Nucleus accumbens (tissue), 56 donors: ENCODE results near the gene GABBR1.
A peak's percentile ranks its signal among the peaks of the same experiment; 100 is the strongest.

ENCODE experiments used
- DNase-seq, 56 donors: peaks; one replicate each; lab custom pipeline; 2025; lab: John Stamatoyannopoulos, UW

The GABBR1 gene

DNA sequence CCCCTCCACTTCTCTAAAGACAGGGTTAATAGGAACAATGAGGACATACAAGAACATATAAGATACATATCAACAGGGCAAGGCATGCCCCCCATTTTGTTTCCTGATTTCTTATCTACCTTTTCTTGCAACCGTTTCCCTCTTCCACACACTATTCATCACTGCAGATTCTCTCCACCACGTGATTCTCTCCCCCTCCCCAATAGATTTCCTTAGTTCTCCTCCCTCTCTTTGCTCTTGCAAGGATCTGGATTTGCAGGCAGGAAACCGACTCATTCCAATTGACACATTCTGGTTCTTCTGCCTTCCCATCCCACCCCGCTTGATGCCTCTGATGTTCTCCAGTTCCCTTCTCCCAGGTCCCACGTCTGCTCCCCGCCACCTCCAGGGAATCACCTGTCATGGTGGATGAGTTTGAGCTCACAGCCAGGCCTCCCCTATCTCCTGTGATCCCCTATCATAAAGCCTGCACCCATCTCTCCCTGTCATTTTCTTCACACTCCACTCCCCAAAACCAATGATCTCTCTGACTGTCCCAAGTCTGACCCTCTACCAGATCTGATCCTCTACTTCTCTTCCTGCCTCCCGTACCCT lies 7.5 kb downstream of the GABBR1 start:
- peak in 9 of 56 donors; percentile 11 to 49 (median 22) for DNase-seq

DNA sequence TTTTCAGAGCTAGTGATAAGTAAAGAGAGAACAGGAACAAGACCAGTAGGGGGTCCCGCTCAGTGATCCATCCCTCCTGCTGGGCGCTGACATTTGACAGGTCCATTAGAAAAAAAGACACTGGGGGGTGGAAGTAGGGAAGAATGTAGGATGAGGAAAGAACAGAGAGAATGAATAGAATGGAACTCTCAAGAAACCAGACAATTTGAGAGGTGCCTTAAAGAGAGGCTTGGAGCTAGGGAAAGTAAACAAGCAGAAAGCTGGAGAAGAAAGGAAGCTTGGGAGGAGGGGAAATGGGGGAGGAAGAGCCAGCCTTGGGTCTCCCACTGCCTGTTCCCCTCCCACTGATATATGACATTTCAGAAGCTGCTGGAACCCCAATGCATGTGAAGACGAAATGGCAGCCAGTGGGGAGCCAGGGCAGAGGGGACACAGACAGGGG lies 8.4 kb downstream of the GABBR1 start:
- no peak for DNase-seq

DNA sequence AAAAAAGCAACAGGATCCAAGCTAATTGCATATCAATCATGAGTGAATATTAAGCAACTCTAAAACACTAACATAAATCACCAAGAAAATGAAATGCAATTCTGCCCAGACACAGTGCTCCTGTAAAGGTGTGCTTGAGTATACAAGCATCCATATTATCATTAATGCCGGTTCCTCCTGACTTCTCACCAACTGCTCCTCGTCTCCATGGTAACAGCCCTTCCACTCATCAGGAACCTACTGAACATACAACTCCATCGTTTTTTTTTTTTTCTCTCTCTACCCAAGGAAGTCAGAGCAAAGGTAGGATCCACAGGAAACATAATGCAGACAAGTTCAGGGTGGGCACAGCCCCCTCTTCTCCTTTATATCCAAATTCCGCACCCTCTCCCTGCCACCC lies 12.4 kb downstream of the GABBR1 start:
- DNase-seq = peak in 2 of 56 donors; percentile 13

DNA sequence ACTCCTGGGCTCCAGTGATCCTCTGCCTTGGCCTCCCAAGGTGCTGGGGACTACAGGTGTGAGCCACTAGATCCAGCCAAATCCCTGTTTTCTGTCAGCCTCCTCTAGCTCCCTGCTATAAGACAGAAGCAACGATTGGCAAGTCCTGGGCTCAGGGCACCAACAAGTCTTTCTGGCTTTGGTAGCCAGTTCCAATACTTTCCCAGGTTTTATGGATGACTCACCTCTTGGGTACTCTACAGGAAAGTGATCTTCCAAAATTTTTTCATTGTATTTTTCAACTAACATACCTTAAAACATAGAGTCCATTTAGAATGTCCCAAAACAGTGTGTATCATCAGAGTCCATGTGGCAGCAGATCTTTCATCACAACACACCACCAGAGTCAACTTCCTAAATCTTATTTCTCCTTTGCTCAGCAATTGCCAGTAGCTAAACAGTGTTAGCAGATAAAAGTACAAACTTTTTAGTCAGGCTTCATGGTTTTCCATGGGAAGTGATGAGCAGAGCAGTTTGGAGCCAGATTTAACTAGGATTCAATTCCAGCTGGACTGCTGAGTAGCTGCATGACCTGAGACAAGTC lies 13.3 kb downstream of the GABBR1 start:
- DNase-seq = no peak

DNA sequence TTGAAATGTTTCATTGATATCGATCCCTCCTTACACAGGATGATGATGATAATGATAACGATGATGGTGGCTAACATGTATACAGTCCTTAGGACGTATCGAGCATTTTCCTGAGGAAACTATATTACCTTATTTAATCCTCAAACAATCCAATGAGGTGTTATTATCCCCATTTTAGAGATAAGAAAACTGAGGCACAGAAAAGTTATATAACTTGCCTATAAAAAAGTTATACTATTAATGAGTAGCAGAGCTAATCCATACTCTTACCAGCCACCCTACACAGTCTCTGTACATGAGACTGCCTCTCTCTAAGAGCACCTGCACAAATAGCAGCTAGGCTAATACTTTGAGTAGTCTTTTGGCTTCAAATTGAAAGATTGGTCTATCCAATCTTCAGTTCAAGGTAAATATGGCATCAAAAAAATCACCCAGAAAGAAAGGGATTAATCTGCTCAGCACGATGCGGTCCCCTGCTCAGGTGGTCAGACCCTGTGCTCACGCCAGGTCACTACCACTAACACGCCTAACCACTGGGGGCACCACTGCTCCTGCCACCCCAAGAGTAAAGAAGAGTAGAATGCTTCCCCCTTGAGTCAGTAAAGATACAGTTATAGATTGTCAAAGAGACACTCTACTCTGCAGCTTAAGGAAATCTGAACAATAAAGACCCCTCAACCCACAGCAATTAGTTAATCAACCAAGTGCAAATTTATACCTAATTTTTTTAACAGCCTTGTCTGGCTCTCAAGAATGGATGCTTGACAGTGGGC lies 15.0 kb downstream of the GABBR1 start:
- DNase-seq = no peak

DNA sequence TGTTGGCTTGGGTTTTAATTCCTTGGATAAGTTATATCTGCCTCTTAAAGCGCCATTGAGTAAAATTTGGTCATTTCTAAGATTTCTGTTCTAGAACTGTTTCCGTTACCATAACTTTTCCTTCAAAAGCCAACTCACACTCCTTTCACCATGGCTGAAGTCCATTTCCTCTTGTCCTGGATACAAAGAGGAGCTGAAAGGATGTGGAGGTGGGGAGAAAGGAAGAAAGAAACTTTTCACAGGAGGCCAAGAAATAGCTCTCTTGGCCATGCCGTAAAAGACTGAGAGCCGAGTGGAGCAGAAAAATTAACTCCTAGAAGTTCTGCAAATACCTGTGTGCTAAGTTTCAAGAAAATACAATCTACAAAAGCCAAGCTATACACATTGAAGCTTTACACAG lies 21.6 kb downstream of the GABBR1 start:
- DNase-seq = no peak

DNA sequence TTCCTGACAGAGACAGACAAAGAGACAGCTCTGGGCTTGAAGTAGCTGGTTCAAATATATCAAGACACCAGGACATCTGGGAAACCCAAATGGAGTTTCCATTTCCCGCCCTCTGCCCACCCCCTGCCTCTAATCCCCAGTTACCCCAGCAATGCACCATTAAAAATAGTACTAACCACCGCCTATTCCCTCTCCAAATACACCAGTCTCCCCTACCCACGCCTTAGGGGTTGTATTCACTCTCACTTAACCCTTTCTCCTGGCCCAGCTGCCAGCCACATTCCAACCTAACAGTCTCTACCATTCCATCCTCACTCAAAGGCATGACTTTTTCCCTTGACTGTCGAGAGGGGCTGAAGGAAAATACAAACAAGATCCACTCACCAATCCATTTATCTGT lies 22.4 kb downstream of the GABBR1 start:
- DNase-seq = no peak

DNA sequence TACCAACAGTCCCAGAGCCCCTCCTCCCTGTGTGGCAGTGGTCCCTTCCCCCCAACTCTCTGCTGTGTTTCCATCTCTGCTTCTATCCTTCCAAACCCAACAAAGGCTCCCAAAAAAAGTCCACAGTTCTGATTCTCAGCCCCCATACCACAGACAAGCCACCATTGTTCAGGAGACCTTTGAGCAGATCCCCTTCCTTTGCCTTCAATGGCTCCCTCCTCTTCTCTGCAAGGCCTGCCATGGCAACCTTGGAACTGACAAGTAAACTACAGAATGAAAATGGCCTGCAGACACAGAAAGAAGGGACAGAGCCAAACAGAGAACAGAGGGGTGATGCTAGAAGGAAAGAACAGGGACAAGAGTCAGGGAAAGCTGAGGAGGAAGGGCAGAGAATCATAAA lies 24.9 kb downstream of the GABBR1 start:
- DNase-seq = peak in 11 of 56 donors; percentile 13 to 57 (median 37)

DNA sequence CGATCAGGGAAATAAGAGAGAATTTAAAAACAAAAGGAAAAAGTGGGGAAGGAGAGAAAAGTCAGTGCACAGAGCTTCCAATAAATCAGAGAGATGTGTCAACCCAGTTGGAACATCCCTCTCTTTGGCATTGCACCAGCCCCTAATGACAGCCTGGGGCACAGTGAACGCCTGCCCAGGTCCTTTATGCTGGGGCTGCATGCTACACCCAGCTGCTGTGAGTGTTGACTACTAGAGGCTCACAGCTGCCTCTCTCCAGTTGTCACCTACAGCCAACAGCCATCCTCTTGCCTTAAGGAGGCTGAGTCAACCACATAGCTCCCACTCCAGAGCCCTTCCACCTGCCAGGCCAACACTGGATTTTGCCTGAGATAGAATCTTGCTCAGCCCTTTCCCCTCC lies 29.1 kb downstream of the GABBR1 start:
- DNase-seq = peak in 5 of 56 donors; percentile 9 to 47 (median 16)

DNA sequence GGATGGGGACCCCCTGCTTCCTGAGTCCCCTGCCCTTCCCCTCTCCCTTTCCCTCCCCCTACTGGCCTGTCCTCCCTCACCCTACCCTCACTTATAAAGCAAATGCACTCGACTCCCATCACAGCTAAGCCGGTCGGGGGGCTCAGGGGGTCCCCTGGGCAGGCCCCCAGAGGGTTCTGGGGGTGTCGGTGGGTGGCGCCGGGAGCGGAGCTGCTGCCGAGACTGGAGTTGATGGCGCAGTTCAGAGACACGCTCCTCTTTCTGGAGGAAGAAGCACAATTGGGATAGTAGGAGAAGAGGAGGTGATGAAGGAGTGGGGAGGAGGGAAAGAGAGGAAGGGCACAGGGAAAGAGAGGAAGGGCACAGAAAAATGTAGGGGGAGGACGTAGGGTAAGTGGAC lies 29.5 kb downstream of the GABBR1 start:
- DNase-seq = no peak

DNA sequence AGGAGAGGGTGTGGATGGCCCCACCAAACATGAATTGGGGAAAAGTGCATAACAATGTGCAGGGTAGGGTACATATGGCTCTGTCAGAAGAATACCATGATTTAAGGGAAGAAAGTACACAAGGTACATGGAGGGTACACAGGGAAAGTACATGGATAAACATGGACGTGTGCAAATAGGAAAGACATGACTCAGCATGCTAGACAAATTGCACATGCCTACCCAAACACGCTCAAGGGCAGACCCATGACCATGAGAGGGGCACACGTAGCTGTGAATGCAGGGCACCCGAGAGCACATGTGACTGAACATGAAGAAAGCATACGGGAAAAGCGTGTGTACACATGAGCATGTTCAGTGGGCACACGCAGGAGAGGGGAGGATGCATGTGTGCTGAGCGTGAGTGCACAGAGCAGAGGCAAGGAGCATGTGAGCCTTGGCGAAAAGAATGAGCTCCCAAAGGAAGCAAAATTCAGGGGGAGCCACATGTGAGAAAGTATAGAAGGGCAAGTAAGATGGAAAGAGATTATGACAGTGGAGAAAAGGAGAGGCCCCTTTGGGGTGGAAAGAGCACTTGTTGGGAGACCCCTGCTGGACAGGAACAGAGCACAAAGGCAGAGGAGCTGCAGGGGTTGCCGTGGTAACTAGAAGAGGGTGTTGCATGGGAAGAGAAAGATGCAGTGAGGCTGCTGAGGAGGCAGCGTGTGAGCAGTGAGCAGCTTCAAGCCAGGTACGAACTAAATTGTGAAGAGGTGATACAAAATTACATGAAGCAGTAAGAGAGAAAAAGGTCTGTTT lies 30.2 kb downstream of the GABBR1 start:
- DNase-seq = peak in 26 of 56 donors; percentile 4 to 71 (median 42)

DNA sequence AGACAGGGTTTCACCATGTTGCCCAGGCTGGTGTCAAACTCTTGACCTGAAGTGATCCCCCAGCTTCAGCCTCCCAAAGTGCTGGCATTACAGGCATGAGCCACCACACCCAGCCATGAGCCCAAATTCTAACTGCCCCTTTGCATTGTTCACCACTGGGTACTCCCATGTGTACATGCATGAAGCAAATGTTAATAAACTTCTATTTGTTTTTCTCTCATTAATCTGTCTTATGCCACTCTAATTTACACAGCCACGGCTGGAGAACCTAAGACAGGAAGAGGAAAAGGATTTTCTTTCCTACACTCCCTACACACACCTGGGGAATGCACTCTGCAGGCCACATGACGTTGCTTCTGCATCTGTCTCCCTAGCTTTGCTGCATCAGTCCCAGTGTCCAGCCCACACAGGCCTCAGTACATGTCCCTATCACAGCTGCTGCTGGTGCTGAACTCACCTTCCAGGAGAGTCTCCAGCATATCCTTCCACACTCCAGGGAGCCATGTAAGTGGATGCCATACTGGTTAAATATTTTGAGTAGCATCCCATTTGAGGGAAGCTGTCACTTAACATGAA lies 34.7 kb downstream of the GABBR1 start:
- no peak for DNase-seq

DNA sequence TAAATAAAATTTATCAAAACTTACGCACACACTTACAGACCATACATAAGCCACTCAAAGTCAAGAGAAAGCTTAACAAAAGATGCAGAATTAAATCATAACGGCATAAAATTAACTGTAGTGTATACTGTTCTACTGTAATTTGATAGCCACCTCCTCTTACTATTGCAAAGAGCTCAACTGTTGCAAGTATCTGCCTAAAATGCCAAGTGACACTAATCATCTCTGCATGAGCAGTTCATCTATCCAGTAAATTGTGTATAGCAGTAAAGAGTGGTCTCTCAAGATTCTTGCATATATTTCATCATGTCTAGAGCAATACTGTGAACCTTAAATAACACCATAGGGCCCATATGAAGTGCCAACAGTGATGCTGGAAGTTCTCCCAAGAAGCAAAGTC lies 35.8 kb downstream of the GABBR1 start:
- no peak for DNase-seq

DNA sequence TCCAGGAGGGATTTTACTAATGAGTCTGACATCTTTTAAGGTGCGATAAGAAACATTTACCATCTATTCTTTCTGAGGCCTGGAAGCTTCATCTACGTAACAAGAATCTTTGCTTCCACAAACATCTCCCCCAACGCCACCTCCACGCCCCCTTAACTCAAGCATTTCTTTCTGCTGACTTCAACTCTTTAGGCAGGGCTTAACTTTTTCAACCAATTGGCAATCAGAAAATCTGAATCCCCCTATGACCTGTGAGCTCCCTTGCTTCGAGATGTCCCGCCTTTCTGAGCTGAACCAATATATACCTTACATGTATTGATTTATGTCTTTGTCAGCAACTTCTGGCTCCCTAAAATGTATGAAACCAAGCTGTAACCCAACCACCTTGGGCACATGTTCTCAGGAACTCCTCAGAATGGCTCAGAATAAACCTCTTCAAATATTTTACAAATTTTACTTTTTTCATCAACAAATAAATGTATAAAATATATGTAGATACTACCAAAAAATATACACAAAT lies 36.5 kb downstream of the GABBR1 start:
- DNase-seq = no peak

DNA sequence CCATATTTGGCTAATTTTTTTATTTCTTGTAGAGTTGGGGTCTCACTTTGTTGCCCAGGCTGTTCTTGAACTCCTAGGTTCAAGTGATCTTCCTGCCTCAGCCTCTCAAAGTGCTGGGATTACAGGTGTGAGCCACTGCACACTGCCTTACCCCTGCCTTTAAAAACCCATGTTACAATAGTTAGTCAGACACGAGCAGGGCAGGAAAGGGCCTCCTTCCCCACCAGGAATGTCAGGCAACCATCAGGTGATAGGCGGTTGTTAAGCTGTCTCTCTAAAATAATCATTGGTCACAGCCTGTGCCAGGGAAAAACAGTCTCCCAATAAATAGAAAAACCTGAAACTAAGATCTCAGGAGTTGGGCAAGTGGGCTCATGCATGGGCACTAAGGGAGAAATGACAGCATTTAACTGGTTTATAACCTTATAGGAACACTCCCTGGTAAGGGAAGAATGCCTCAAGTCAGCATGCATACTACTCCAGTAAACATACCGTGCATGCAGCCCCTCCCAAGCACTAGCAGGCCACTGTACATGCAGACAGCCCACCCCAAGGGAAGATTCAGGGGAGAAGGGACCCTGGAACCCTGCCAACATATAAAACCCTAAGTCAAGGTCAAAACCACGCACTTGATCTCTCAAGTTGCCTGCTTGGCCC lies 39.7 kb downstream of the GABBR1 start:
- DNase-seq = no peak

DNA sequence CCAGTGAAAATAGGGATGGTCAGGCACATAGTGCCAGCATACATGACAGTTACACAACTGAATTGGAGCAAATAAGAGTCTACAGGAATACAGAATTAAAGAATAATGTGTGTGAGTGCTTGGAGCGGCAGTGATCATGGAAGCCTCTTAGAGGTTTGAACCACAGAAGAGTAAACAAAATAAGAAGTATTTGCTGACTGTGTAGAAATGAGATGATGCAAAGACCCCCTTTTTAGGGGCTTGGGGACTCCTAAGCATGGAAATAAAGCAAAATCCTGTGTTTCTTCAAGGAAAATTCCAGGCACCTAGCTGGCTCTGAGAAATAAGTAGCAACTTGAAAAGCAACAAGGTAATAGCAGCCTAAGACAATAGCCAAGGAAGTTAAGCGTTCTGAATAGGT lies 41.3 kb downstream of the GABBR1 start:
- DNase-seq = no peak

DNA sequence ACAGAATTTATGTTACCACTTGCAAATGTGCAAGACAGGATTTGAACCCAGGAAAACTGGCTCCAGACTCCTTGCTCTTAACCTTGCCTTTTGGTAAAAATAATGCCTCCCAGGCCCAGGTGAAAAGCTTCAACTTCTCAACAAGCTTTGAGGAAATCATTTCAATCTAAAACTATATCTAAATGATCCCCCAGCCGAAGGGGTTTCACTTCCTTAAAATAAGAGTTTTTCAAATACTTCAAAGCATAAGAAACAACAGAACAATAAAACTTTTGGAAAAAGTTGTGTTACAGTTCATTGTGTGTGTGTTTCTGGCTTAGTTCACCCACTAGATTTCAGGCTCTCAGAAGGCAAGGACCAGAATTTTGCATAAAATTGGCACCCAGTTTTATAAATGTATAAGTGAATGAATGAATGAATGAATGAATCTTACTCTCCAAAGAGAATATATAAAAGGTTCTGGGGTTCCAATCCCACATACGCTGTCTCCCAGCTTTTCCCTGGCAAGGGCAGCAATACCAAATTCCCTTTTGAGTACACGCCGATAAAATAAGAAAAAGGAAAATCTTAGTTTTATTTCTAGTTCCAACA lies 42.7 kb downstream of the GABBR1 start:
- DNase-seq = no peak

DNA sequence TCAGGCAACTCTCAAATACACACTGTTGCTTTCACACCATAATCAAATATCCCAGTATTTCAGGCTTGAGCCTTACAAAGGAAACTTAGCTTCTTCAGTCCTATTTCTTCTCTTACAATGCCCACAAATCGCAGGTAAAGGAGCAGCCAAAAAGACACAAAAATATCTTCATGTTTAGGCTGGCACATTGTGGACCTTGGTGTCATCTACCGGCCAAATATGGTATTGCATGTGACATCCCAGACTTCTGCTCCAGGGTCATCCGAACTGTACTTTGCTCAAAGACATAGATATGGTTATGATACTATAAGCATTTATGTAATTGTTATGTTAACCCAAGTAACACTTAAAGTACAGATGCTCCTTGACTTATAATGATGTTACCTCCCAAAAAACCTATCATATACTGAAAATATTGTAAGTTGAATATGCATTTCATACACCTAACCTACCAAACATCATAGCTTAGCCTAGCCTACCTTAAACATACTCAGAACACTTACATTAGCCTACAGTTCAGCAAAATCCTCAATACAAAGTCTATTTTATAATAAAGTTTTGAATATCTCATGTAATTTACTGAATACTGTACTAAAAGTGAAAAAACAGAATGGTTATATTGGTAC lies 43.4 kb downstream of the GABBR1 start:
- DNase-seq = peak in 21 of 56 donors; percentile 1 to 60 (median 18)

DNA sequence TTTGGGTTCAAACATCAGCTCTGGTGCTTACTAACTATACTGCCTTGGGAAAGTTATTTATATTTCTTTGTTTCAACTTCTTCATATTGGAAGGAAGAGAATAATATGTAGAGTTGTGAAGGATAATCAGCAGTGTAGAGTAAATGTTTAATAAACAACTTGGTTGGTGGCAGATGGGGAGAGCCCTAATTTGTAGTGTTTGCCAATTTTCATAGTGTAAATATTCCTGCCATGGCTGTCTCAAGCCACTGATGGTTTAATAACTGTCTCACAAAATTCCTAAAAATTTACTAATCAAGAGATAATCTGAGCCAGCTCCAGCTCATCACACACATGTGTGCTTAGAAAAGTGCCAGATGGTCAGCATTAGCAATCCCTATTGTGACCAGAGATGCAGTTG lies 48.2 kb downstream of the GABBR1 start, which contains the start of gene OR2H2:
Gene OR2H2, plus strand, starts transcription at position 301 of the 400 bp plus-strand sequence. CDS start 2,824 bp downstream, outside the sequence.
- DNase-seq = no peak
